Fibroblast of the aortic adventitia (primary cell): ENCODE data around the gene ADAMTSL1. TPM values are rescaled to one million over a fixed set of nuclear protein-coding genes. Genes with fewer than 3 reads are reported as not detected.

Experiments used
- DNase-seq: peaks from one replicate; pipeline ENCODE4 v3.0.0-alpha.2; 2010; ENCODE audit warnings: low read depth
- H3K4me3 ChIP-seq: 2 replicates; pipeline ENCODE4 v1.5.1; 2011; ENCODE audit warnings: low read depth, mild to moderate bottlenecking, control low read depth, low read length, moderate library complexity
- total RNA-seq: library from RNA; depleted of rRNA; stranded (reverse); fragments of >200 nt; gene quantifications from 2 replicates; pipeline ENCODE4 v1.2.3, GENCODE V29; 2012; ENCODE audit warnings: low replicate concordance
- TF ChIP-seq, protein P1 (sequence below): IDR thresholded peaks from 2 replicates; pipeline ENCODE4 v1.5.1; 2011; ENCODE audit warnings: mild to moderate bottlenecking, low read length, control low read depth, inconsistent platforms; ENCODE audit not compliant: insufficient read depth

Gene ADAMTSL1
- total RNA-seq, 1 donor, result 179 TPM

DNA sequence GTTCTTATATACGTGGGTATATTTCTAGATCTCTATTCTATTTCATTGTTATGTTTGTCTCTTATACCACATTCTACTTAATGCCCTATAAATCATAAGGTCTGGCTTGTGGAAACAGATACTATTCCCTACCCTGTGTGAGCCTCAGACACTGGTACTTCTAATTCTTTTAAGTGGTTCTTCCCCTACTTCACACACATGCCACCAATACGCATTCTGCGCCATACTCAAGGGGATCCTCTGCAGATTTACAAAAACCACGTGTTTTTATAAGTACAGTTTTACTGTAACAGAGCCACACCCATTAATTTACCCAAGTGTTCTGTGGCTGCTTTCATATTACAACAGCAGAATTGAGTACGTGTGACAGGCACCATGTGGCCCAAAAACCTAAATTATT, 363.4 kb downstream of the ADAMTSL1 start:
- DNase-seq, result no peak
- no peak overlapping the region for H3K4me3 ChIP-seq

DNA sequence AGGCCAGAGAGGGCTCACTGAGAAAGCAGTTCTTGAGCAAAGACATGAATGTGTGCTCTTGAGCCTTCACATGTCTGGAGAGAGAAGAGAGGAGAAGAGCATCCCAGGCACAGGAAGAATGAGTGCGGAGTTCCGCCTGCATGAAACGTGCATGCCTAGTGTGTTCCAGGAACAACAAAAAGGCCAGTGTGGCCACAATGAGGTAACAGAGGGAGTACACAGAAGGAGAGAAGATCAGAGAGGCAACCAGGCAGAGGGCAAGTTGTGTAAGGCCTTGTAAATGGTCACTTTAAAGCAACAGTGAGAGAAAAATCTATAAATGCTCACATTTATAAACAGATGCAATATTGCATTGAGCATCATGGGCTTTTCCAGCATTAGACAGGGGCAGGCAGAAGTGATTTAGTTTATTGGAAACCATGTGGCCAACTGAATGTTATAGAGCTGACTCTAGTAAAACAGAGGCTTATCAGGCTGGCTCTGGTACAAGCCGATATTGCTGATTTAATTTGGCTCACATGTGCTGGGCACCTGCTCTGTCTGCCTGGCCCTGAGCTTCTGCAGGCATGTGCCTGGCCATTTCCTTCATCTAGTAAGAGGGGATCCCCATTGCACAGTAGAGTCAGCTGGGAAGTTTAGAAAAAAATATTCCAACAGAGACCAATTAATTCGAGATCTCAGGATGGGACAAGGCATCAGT, 373.8 kb downstream of the ADAMTSL1 start:
- no peak for DNase-seq
- TF ChIP-seq, protein P1, sequence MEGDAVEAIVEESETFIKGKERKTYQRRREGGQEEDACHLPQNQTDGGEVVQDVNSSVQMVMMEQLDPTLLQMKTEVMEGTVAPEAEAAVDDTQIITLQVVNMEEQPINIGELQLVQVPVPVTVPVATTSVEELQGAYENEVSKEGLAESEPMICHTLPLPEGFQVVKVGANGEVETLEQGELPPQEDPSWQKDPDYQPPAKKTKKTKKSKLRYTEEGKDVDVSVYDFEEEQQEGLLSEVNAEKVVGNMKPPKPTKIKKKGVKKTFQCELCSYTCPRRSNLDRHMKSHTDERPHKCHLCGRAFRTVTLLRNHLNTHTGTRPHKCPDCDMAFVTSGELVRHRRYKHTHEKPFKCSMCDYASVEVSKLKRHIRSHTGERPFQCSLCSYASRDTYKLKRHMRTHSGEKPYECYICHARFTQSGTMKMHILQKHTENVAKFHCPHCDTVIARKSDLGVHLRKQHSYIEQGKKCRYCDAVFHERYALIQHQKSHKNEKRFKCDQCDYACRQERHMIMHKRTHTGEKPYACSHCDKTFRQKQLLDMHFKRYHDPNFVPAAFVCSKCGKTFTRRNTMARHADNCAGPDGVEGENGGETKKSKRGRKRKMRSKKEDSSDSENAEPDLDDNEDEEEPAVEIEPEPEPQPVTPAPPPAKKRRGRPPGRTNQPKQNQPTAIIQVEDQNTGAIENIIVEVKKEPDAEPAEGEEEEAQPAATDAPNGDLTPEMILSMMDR, result no peak

More for the DNA sequence above, 363.4 kb downstream of the ADAMTSL1 start:
- TF ChIP-seq, protein P1, result no peak

DNA sequence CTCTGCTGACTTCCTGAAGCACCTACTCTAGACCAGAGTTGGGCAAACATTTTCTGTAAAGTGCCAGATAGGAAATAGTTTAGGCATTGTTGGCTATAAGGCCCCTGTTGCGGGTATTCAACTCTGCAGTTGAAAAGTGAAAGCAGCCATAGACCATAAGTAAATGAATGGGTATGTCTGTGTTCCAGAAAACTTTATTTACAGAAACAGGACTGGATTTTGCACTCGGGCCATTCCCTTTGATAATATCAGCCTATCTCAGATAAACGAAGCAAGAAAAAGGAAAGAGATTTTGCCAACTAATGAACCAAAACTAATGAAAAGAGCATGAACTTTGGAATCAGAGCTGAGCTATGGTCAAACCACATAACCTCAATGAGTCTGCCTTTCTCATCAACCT, 374.7 kb downstream of the ADAMTSL1 start:
- TF ChIP-seq, protein P1, result no peak
- H3K4me3 ChIP-seq, result no peak overlapping the region
- DNase-seq, result no peak

More for the DNA sequence above, 373.8 kb downstream of the ADAMTSL1 start:
- H3K4me3 ChIP-seq, result no peak overlapping the region

DNA sequence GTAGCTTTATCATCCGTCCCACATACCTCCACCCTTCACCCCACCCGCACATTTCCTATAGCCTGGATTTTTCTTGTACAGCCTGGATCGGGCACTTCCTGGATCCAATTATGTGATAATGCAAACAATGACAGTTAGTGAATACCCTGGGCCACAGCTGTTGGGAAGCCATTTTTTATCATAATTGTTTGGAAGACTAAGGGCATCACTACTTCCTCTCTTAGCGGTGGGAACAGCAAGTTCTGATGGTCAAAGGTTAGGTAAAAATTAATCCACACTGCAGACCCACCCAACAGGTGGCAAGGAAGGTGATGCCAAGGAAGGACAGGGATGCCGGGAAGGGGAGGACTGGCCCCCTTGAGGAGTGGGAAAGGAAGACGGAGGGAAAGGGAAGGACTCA, 375.3 kb downstream of the ADAMTSL1 start:
- DNase-seq, result no peak
- no peak overlapping the region for H3K4me3 ChIP-seq
- TF ChIP-seq, protein P1, result no peak

DNA sequence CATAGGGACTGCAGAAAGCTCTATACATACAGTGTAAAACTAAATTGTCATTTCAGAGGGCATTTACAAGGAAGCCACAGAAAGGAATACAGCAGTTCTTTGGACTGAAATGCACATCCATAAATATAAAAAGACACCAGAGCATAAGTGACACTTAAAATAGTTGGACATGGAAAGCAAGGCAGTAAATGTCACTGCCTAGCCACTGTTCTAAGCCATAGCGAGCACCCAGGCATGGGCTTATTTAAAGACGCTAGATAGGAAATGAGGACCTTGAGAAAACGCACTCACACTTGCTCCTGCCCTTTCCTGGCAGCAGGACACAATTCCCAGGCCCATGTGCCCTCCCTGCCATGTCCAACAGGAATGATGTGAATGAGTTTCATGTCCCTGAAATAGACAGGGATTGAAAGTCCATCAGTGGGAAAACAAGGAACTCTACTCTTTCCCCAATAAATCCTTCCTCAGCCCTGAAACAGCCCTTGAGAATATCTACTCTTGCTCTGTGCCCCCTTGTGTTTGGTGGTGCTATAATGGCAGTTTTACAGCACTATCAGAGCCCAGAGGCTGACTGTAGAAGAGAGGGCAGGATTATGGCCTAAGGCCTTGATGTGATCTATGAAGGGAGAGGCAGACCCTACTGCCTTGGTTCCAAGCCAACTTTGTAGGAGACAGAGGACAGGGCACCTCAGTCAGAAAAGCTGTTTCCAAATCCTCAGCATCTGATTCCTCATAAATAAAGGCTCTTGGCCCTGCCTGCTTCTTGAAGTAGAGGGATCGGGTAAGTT, 376.1 kb downstream of the ADAMTSL1 start:
- TF ChIP-seq, protein P1, result no peak
- H3K4me3 ChIP-seq, result no peak overlapping the region
- no peak for DNase-seq

DNA sequence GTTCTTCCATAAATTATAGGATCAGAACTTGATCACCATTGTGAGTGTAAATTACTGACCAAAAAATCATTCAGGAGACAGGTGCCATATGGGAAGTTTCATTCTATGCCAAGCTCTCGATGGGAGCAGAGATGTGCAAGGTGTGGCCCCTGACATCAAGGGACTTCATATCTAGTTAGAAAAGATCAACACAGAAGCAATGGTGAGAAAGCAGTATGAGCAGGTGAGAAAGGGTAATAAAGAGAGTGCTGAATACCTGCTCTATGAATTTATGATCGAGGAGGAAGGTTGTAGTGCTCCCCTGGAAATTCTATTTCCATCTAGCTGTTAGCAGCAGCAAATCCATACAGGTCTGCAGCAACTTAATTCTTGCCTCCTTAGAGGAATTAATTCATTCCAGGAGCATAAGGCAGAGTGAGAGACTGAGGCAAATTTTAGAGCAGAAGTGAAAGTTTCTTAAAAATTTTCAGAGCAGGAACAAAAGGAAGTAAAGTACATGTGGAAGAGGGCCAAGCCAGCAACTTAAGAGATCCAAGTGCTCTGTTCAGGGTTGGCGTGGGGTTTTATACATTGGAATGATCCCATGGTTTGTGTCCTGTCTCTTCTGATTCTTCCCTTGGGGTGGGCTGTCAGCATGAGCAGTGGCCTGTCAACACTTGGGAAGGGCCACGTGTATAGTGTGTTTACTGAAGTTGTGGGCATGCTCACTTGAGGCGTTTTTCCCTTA, 377.3 kb downstream of the ADAMTSL1 start:
- TF ChIP-seq, protein P1, result no peak
- no peak for DNase-seq
- H3K4me3 ChIP-seq, result no peak overlapping the region
